Subcutaneous adipose tissue (tissue), 4 donors: ENCODE data around the gene TGM2. TPM values are rescaled to one million over a fixed set of nuclear protein-coding genes. Genes with fewer than 3 reads are reported as not detected.

Experiments
- CTCF ChIP-seq: fragments of 450-650 bp; IDR thresholded peaks from one replicate; pipeline ENCODE4 v1.5.1; 2016; ENCODE audit warnings: low read depth, mild to moderate bottlenecking, control low read depth, antibody characterized with exemption, moderate library complexity
- small RNA-seq: library from RNA; depleted of rRNA; stranded (forward); fragments of <200 nt; gene quantifications from one replicate; pipeline ENCODE3, GENCODE V24; 2016
- total RNA-seq, 4 donors: library from RNA; depleted of rRNA; stranded (reverse); fragments of >200 nt; gene quantifications; one replicate each; pipeline ENCODE4 v1.1.0, GENCODE V29; 2016

The TGM2 gene
- total RNA-seq, 4 donors from 2014 or later: 13.9 to 28.9 (median 19.2) TPM

GRCh38 chr20:38081575-38081974 lies 83.5 kb downstream of the TGM2 start:
- TF ChIP-seq CTCF: no peak

GRCh38 chr20:38079353-38079752 lies 85.7 kb downstream of the TGM2 start:
- TF ChIP-seq CTCF: no peak

GRCh38 chr20:38078084-38078483 lies 87.0 kb downstream of the TGM2 start:
- TF ChIP-seq CTCF: no peak

Small RNAs within 50 kb of the gene (small RNA-seq; reads per million reads assigned to genes)
- not detected for gene RN7SL237P

Other genes with a start within 250 kb of the TGM2 start
- 10 to 100 TPM in 3 of 4 donors, 1 to 10 TPM in 1; 9.6 to 14.8 (median 12.6) TPM for gene TTI1, start 131.8 kb downstream of the TGM2 start, total RNA-seq
- 10 to 100 TPM; 18.9 to 28.7 (median 25.4) TPM for gene RPRD1B, start 131.5 kb downstream of the TGM2 start, total RNA-seq
- gene KIAA1755, start 95.5 kb upstream of the TGM2 start, total RNA-seq: 1 to 10 TPM; 1.1 to 3.6 (median 2.1) TPM
- gene BPI, start 138.9 kb upstream of the TGM2 start, total RNA-seq: under 1 TPM in 1 of 4 donors, not detected in 3; 0.65 TPM
- 10 to 100 TPM in 3 of 4 donors, 1 to 10 TPM in 1; 2.6 to 34.4 (median 15.3) TPM for gene LBP, start 181.2 kb upstream of the TGM2 start, total RNA-seq